Fibroblast of mammary gland (primary cell): ENCODE results near the gene DNAH17.

Experiments used
- DNase-seq: peaks from one replicate; pipeline ENCODE4 v3.0.0-alpha.2; 2010; ENCODE audit warnings: low read depth
- H3K4me3 ChIP-seq: 2 replicates; pipeline ENCODE4 v1.5.1; 2011; ENCODE audit warnings: low read depth, mild to moderate bottlenecking, low read length, moderate library complexity; ENCODE audit not compliant: control insufficient read depth
- CTCF ChIP-seq: conservative IDR thresholded peaks from 2 replicates; pipeline ENCODE4 v1.5.1; 2011; ENCODE audit warnings: low read depth, low read length, inconsistent platforms; ENCODE audit not compliant: control insufficient read depth, insufficient read depth

Gene DNAH17

GRCh38 chr17:78458091-78458490 is 119.1 kb downstream of the DNAH17 start:
- DNase-seq = peak; percentile 3
- H3K4me3 ChIP-seq = no peak overlapping the region
- TF ChIP-seq CTCF = no peak

- no peak for TF ChIP-seq CTCF
- DNase-seq = no peak
- no peak overlapping the region for H3K4me3 ChIP-seq
Observed at GRCh38 chr17:78454346-78454745, 122.8 kb downstream of the DNAH17 start.

- no peak overlapping the region for H3K4me3 ChIP-seq
- DNase-seq = no peak
- no peak for TF ChIP-seq CTCF
Observed at GRCh38 chr17:78451753-78452152, 125.4 kb downstream of the DNAH17 start.

- no peak for DNase-seq
- TF ChIP-seq CTCF = no peak
- H3K4me3 ChIP-seq = no peak overlapping the region
Observed at GRCh38 chr17:78450696-78451345, 126.4 kb downstream of the DNAH17 start.

- H3K4me3 ChIP-seq = no peak overlapping the region
- DNase-seq = no peak
- TF ChIP-seq CTCF = no peak
Observed at GRCh38 chr17:78449983-78450595, 127.1 kb downstream of the DNAH17 start.

GRCh38 chr17:78448356-78448993 is 128.7 kb downstream of the DNAH17 start:
- peak; percentile 20 for TF ChIP-seq CTCF
- H3K4me3 ChIP-seq = no peak overlapping the region
- DNase-seq = no peak
